DND-41 (cell line): ENCODE results near the gene BPIFB6.

Source experiments
- EZH2 ChIP-seq: IDR thresholded peaks from 3 replicates; pipeline ENCODE4 v1.6.1; 2012; ENCODE audit warnings: borderline replicate concordance, low read depth, mild to moderate bottlenecking, moderate library complexity, low read length, inconsistent platforms; ENCODE audit not compliant: severe bottlenecking
- TF ChIP-seq, protein P1 (sequence below): IDR thresholded peaks from 2 replicates; pipeline ENCODE4 v1.5.1; 2012; ENCODE audit warnings: borderline replicate concordance, low read length, moderate library complexity, mild to moderate bottlenecking; ENCODE audit not compliant: poor library complexity, severe bottlenecking; ENCODE audit errors: extremely low read depth

DNA sequence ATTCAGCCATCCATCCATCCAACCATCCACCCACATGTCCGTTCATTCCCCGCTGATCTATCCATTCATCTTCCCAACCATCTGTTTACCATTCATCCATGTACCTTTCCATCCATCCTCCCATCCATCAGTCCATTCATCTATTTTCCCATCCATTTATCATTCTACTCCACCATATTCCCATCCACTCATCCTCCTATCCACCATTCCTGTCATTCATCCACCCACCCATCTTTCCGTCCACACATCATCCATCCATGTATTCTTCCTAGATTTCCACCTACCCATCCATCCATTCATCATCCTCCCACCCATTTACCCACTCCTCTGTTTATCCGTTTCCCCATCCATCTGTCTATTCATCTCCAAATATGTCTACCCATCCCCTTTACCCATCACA is 6.8 kb downstream of the BPIFB6 start:
- TF ChIP-seq, protein P1, sequence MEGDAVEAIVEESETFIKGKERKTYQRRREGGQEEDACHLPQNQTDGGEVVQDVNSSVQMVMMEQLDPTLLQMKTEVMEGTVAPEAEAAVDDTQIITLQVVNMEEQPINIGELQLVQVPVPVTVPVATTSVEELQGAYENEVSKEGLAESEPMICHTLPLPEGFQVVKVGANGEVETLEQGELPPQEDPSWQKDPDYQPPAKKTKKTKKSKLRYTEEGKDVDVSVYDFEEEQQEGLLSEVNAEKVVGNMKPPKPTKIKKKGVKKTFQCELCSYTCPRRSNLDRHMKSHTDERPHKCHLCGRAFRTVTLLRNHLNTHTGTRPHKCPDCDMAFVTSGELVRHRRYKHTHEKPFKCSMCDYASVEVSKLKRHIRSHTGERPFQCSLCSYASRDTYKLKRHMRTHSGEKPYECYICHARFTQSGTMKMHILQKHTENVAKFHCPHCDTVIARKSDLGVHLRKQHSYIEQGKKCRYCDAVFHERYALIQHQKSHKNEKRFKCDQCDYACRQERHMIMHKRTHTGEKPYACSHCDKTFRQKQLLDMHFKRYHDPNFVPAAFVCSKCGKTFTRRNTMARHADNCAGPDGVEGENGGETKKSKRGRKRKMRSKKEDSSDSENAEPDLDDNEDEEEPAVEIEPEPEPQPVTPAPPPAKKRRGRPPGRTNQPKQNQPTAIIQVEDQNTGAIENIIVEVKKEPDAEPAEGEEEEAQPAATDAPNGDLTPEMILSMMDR: no peak
- TF ChIP-seq EZH2: no peak
